HCT116 (cell line): ENCODE measurements around the gene PTGER1. TPM values are rescaled to one million over a fixed set of nuclear protein-coding genes. Genes with fewer than 3 reads are reported as not detected.

Experiments used
- ATAC-seq: fragments of 200-7000 bp; cut with Tn5 transposase; 2 replicates; pipeline ENCODE4 v1.9.1; 2020; ENCODE audit warnings: mild to moderate bottlenecking, moderate library complexity
- BruUV-seq: library from RNA; stranded (reverse); fragments of 400-500 nt; replicated peaks from 2 replicates; lab custom pipeline; 2021; lab: Mats Ljungman, UMichigan
- CTCF ChIA-PET: fragments of 300-600 bp; sonication (Branson Sonifier 250); formaldehyde crosslinking; loops from one replicate; lab custom pipeline; 2021; ENCODE audit warnings: antibody characterized with exemption; lab: Charles Lee
- POLR2A ChIA-PET: fragments of 300-600, 350-600 bp; sonication (Branson Sonifier 250); formaldehyde crosslinking; loops from one replicate; lab custom pipeline; 2021; ENCODE audit warnings: antibody characterized with exemption; lab: Charles Lee
- RAD21 ChIA-PET, 2 experiments: fragments of 300-600 bp; sonication (Branson Sonifier 250); formaldehyde crosslinking; loops; one replicate each; lab custom pipeline; 2023; ENCODE audit warnings: low total read pairs in 2 of 2; ENCODE audit not compliant: uncharacterized antibody in 2 of 2, unreplicated experiment in 2 of 2, low non-redundant PET in 1 of 2; lab: Charles Lee
- DNase-seq: peaks from one replicate; pipeline ENCODE4 v3.0.0-alpha.2; 2010; ENCODE audit warnings: low read depth, low spot score
- H2AFZ ChIP-seq: fragments of 200-600 bp; shearing (Covaris generic), sonication (generic); 2 replicates; pipeline ENCODE4 v1.6.1; 2017; ENCODE audit warnings: low read depth, mixed run types, mixed read lengths, antibody characterized with exemption, low read length; ENCODE audit not compliant: poor library complexity, severe bottlenecking
- H3K27ac ChIP-seq: 2 replicates; pipeline ENCODE4 v1.5.1; 2012; ENCODE audit warnings: low read depth, low read length
- H3K27me3 ChIP-seq: fragments of 200-600 bp; sonication (generic); 2 replicates; pipeline ENCODE4 v1.6.1; 2016; ENCODE audit warnings: mixed run types, low read length, mixed read lengths; ENCODE audit not compliant: insufficient read depth
- H3K36me3 ChIP-seq, 2 experiments: fragments of 200-500 bp in 1 of 2; fragments of 200-600 bp in 1 of 2; sonication (Bioruptor generic) in 1 of 2; sonication (generic) in 1 of 2; 2 replicates each; pipeline versions ENCODE4 v1.5.1 to v1.6.1; 2014 to 2016; ENCODE audit warnings: low read length in 2 of 2, inconsistent platforms in 1 of 2, mixed read lengths in 1 of 2, mixed run types in 1 of 2; ENCODE audit not compliant: insufficient read depth in 2 of 2, control insufficient read depth in 1 of 2
- H3K4me1 ChIP-seq, 2 experiments: fragments of 200-600 bp in 1 of 2; sonication (generic) in 1 of 2; 2 replicates each; pipeline versions ENCODE4 v1.5.1 to v1.6.1; 2012 to 2017; ENCODE audit warnings: low read length in 2 of 2, inconsistent platforms in 1 of 2, mild to moderate bottlenecking in 1 of 2, mixed read lengths in 1 of 2, mixed run types in 1 of 2, moderate library complexity in 1 of 2; ENCODE audit not compliant: insufficient read depth in 2 of 2, control insufficient read depth in 1 of 2
- H3K4me2 ChIP-seq: fragments of 200-600 bp; sonication (generic); 2 replicates; pipeline ENCODE4 v1.6.1; 2017; ENCODE audit warnings: mixed run types, low read length, mixed read lengths
- H3K4me3 ChIP-seq, 2 experiments: fragments of 200-600 bp in 1 of 2; sonication (generic) in 1 of 2; replicated peaks in 1 of 2; 2 replicates each; pipeline ENCODE4 v1.5.1; 2011 to 2016; ENCODE audit warnings: low read length in 2 of 2, control low read depth in 1 of 2, low read depth in 1 of 2, mild to moderate bottlenecking in 1 of 2, mixed read lengths in 1 of 2, mixed run types in 1 of 2
- H3K79me2 ChIP-seq: fragments of 200-600 bp; sonication (generic); 2 replicates; pipeline ENCODE4 v1.6.1; 2017; ENCODE audit warnings: mild to moderate bottlenecking, mixed run types, low read length, moderate library complexity, mixed read lengths; ENCODE audit not compliant: insufficient read depth
- H3K9ac ChIP-seq: fragments of 200-600 bp; sonication (generic); 2 replicates; pipeline ENCODE4 v1.6.1; 2016; ENCODE audit warnings: low read length, mixed read lengths
- H3K9me2 ChIP-seq: fragments of 200-600 bp; sonication (generic), shearing (Covaris generic); 2 replicates; pipeline ENCODE4 v1.6.1; 2017; ENCODE audit warnings: mixed run types, mild to moderate bottlenecking, moderate library complexity; ENCODE audit not compliant: insufficient read depth
- H3K9me3 ChIP-seq, 2 experiments: fragments of 200-500 bp in 1 of 2; fragments of 200-600 bp in 1 of 2; sonication (Bioruptor generic) in 1 of 2; sonication (generic) in 1 of 2; 2 replicates each; pipeline ENCODE4 v1.6.1; 2014 to 2017; ENCODE audit warnings: low read length in 2 of 2, mixed read lengths in 2 of 2, inconsistent platforms in 1 of 2, low read depth in 1 of 2, mild to moderate bottlenecking in 1 of 2, mixed run types in 1 of 2, moderate library complexity in 1 of 2; ENCODE audit not compliant: control insufficient read depth in 1 of 2, insufficient read depth in 1 of 2
- H4K20me1 ChIP-seq: fragments of 200-600 bp; sonication (generic), shearing (Covaris generic); 2 replicates; pipeline ENCODE4 v1.6.1; 2017; ENCODE audit warnings: mixed run types, mild to moderate bottlenecking, moderate library complexity; ENCODE audit not compliant: insufficient read depth
- CEBPB ChIP-seq: IDR thresholded peaks from 2 replicates; pipeline ENCODE4 v1.6.1; 2012; ENCODE audit warnings: low read depth
- EGR1 ChIP-seq: IDR thresholded peaks from 2 replicates; pipeline ENCODE4 v1.6.1; 2012; ENCODE audit warnings: low read depth
- FOSL1 ChIP-seq: IDR thresholded peaks from 2 replicates; pipeline ENCODE4 v1.6.1; 2012; ENCODE audit warnings: low read depth
- intact Hi-C: fragments of 100-400 bp; cut with micrococcal nuclease; formaldehyde crosslinking; loops from 2 replicates; pipeline ENCODE4 v1.10.0; 2022
- total RNA-seq: library from RNA; stranded (reverse); gene quantifications from one replicate; pipeline ENCODE4 v1.2.1, GENCODE V29; 2021; ENCODE audit not compliant: unreplicated experiment

Gene PTGER1
- total RNA-seq, 1 experiment from 2014 or later: 1.1 TPM

- no peak overlapping the region for H2AFZ ChIP-seq
- intact Hi-C loops: no loop called here
- H3K27ac ChIP-seq: no peak overlapping the region
- no peaks in the 10 kb centered on the region for H3K27me3 ChIP-seq
- peaks cover 0 to 7% of the 10 kb centered on the region in 2 experiments; a peak in 2 of 4 replicates for H3K4me1 ChIP-seq
- H4K20me1 ChIP-seq: no peaks in the 10 kb centered on the region
- H3K9me2 ChIP-seq: no peaks in the 10 kb centered on the region
- H3K79me2 ChIP-seq: no peaks in the 10 kb centered on the region
- RAD21 ChIA-PET: no interaction called here
- no TSS peak for BruUV-seq
- H3K9me3 ChIP-seq: no peaks in the 10 kb centered on the region
- ATAC-seq: no peak
- H3K36me3 ChIP-seq: no peaks in the 10 kb centered on the region
- DNase-seq: no peak
- CTCF ChIA-PET: no interaction called here
- H3K9ac ChIP-seq: no peak overlapping the region
- TF ChIP-seq CEBPB (no peak), EGR1 (no peak), FOSL1 (no peak)
- no peak overlapping the region for H3K4me3 ChIP-seq
- H3K4me2 ChIP-seq: no peak overlapping the region
- POLR2A ChIA-PET: no interaction called here
Observed at GRCh38 chr19:14425696-14426138, 49.4 kb downstream of the PTGER1 start.

Other genes with a start within 250 kb of the PTGER1 start
- gene ADGRE5, start 93.9 kb downstream of the PTGER1 start, total RNA-seq: 98.1 TPM
- 152 TPM for gene DDX39A, start 56.0 kb downstream of the PTGER1 start, total RNA-seq
- 248 TPM for gene PKN1, start 42.0 kb downstream of the PTGER1 start, total RNA-seq
- 103 TPM for gene GIPC1, start 20.8 kb upstream of the PTGER1 start, total RNA-seq
- 175 TPM for gene DNAJB1, start 43.0 kb upstream of the PTGER1 start, total RNA-seq
- gene TECR, start 54.2 kb upstream of the PTGER1 start, total RNA-seq: 232 TPM
- gene NDUFB7, start 96.7 kb upstream of the PTGER1 start, total RNA-seq: 167 TPM
- not detected for gene CLEC17A, start 107.7 kb upstream of the PTGER1 start, total RNA-seq
- not detected for gene ADGRE3, start 199.5 kb upstream of the PTGER1 start, total RNA-seq
- gene ZNF333, start 214.7 kb upstream of the PTGER1 start, total RNA-seq: 9.2 TPM